Endothelial cell of umbilical vein (primary cell): ENCODE results near the gene MACROH2A1. TPM values are rescaled to one million over a fixed set of nuclear protein-coding genes. Genes with fewer than 3 reads are reported as not detected.

Experiments
- BruUV-seq: library from RNA; stranded (reverse); fragments of 400-500 nt; replicated peaks from 2 replicates; lab custom pipeline; 2021; lab: Mats Ljungman, UMichigan
- CTCF ChIA-PET: fragments of 300-600, 350-600 bp; sonication (Branson Sonifier 250); formaldehyde crosslinking; loops from one replicate; lab custom pipeline; 2021; ENCODE audit warnings: antibody characterized with exemption, inconsistent platforms; lab: Charles Lee
- POLR2A ChIA-PET: fragments of 300-600, 350-600 bp; sonication (Branson Sonifier 250); formaldehyde crosslinking; loops from one replicate; lab custom pipeline; 2021; ENCODE audit warnings: antibody characterized with exemption, inconsistent platforms; lab: Charles Lee
- DNase-seq: peaks from one replicate; pipeline ENCODE4 v3.0.0-alpha.2; 2011; ENCODE audit warnings: low read depth, low spot score
- FAIRE-seq: peaks from 2 replicates; lab custom pipeline; 2011; peaks lifted over from hg19 to GRCh38; lab: Jason Lieb, UNC
- H2AFZ ChIP-seq: 2 replicates; pipeline ENCODE4 v1.6.0; 2012; ENCODE audit warnings: low read depth, low read length, control low read depth, inconsistent platforms
- H3K27ac ChIP-seq: 2 replicates; pipeline ENCODE4 v1.5.1; 2011; ENCODE audit warnings: low read depth, mild to moderate bottlenecking, control low read depth, low read length, moderate library complexity; ENCODE audit not compliant: insufficient read depth
- H3K27me3 ChIP-seq, 2 experiments: 2 replicates each; pipeline versions ENCODE4 v1.6.0 to v1.6.1; 2011; ENCODE audit warnings: low read length in 2 of 2, mixed read lengths in 1 of 2; ENCODE audit not compliant: control insufficient read depth in 2 of 2, insufficient read depth in 2 of 2
- H3K36me3 ChIP-seq, 2 experiments: 2 replicates in 1 of 2; 3 replicates in 1 of 2; pipeline ENCODE4 v1.5.1; 2011; ENCODE audit warnings: low read length in 2 of 2, mild to moderate bottlenecking in 1 of 2, moderate library complexity in 1 of 2; ENCODE audit not compliant: control insufficient read depth in 2 of 2, insufficient read depth in 2 of 2; ENCODE audit errors: extremely low read depth in 1 of 2
- H3K4me1 ChIP-seq: 3 replicates; pipeline ENCODE4 v1.5.1; 2011; ENCODE audit warnings: mild to moderate bottlenecking, low read length; ENCODE audit not compliant: control insufficient read depth, insufficient read depth; ENCODE audit errors: extremely low read depth
- H3K4me2 ChIP-seq: 2 replicates; pipeline ENCODE4 v1.6.1; 2011; ENCODE audit warnings: low read length, control low read depth, mixed read lengths; ENCODE audit not compliant: insufficient read depth
- H3K4me3 ChIP-seq, 3 experiments: fragments of 200-600 bp in 1 of 3; sonication (generic), shearing (Covaris generic) in 1 of 3; replicated peaks in 1 of 3; 2 replicates each; pipeline ENCODE4 v1.5.1; 2011 to 2016; ENCODE audit warnings: control low read depth in 3 of 3, low read length in 3 of 3, mild to moderate bottlenecking in 2 of 3, inconsistent platforms in 1 of 3, low read depth in 1 of 3, moderate library complexity in 1 of 3; ENCODE audit not compliant: insufficient read depth in 1 of 3
- H3K79me2 ChIP-seq: 2 replicates; pipeline ENCODE4 v1.6.0; 2012; ENCODE audit warnings: low read length, inconsistent platforms; ENCODE audit not compliant: control insufficient read depth, insufficient read depth
- H3K9ac ChIP-seq: replicated peaks from 2 replicates; pipeline ENCODE3; 2011; ENCODE audit warnings: low read length, control low read depth; ENCODE audit not compliant: insufficient read depth; ENCODE audit errors: extremely low read depth
- H3K9me1 ChIP-seq: replicated peaks from 3 replicates; pipeline ENCODE4 v1.6.0; 2011; ENCODE audit warnings: mild to moderate bottlenecking, low read length; ENCODE audit not compliant: control insufficient read depth, insufficient read depth; ENCODE audit errors: extremely low read depth
- H3K9me3 ChIP-seq: replicated peaks from 2 replicates; pipeline ENCODE4 v1.5.1; 2012; ENCODE audit warnings: low read length, inconsistent platforms; ENCODE audit not compliant: control insufficient read depth, insufficient read depth
- H4K20me1 ChIP-seq: replicated peaks from 2 replicates; pipeline ENCODE3; 2011; ENCODE audit warnings: mild to moderate bottlenecking, low read length; ENCODE audit not compliant: control insufficient read depth, insufficient read depth; ENCODE audit errors: extremely low read depth
- EZH2 ChIP-seq: IDR thresholded peaks from 2 replicates; pipeline ENCODE4 v1.6.1; 2012; ENCODE audit warnings: borderline replicate concordance, low read depth, mild to moderate bottlenecking, moderate library complexity, low read length, inconsistent platforms; ENCODE audit not compliant: severe bottlenecking
- FOS ChIP-seq: IDR thresholded peaks from 2 replicates; pipeline ENCODE4 v1.6.1; 2011; ENCODE audit warnings: mild to moderate bottlenecking, low read length, moderate library complexity, borderline replicate concordance; ENCODE audit not compliant: insufficient read depth
- GATA2 ChIP-seq: IDR thresholded peaks from 2 replicates; pipeline ENCODE4 v1.7.0; 2011; ENCODE audit warnings: low read depth, mild to moderate bottlenecking, moderate library complexity, mixed read lengths, low read length; ENCODE audit not compliant: insufficient read length, insufficient read depth
- JUN ChIP-seq: IDR thresholded peaks from 2 replicates; pipeline ENCODE4 v1.6.1; 2011; ENCODE audit warnings: borderline replicate concordance, low read depth; ENCODE audit not compliant: insufficient read length, insufficient read depth
- MAX ChIP-seq: IDR thresholded peaks from 2 replicates; pipeline ENCODE4 v1.6.1; 2011; ENCODE audit not compliant: insufficient read depth, insufficient read length
- MYC ChIP-seq: IDR thresholded peaks from one replicate; pipeline ENCODE4 v1.6.1; 2011; ENCODE audit warnings: mild to moderate bottlenecking, low read depth, low read length
- POLR2A ChIP-seq: IDR thresholded peaks from 2 replicates; pipeline ENCODE4 v1.6.1; 2012; ENCODE audit warnings: low read depth, mild to moderate bottlenecking, control low read depth, low read length
- POLR2AphosphoS5 ChIP-seq: IDR thresholded peaks from 2 replicates; pipeline ENCODE4 v1.6.1; 2012; ENCODE audit warnings: low read depth, mild to moderate bottlenecking, control low read depth, low read length, moderate library complexity; ENCODE audit not compliant: insufficient read depth
- dilution Hi-C: fragments of 300-500 bp; cut with MboI; formaldehyde crosslinking; loops from one replicate; pipeline ENCODE4 v1.15.0; 2019; ENCODE audit warnings: low sequenced_read_pairs; ENCODE audit not compliant: extremely low pct_ligation_motif_present
- intact Hi-C: fragments of 100-400 bp; cut with micrococcal nuclease; formaldehyde crosslinking; loops from one replicate; pipeline ENCODE4 v1.10.0; 2022
- polyA plus RNA-seq, 4 experiments: library from polyadenylated mRNA; depleted of rRNA in 3 of 4; stranded (reverse) in 3 of 4; unstranded in 1 of 4; fragments of >200 nt; gene quantifications; 2 replicates each; pipeline versions ENCODE4 v1.2.1 to v1.2.3, GENCODE V29; 2011 to 2012; ENCODE audit warnings: missing spikeins in 1 of 4
- total RNA-seq: library from RNA; stranded (reverse); gene quantifications from 2 replicates; pipeline ENCODE4 v1.2.3, GENCODE V29; 2021
- TF ChIP-seq, protein P1 (sequence below), 2 donors: IDR thresholded peaks; 1 replicate in 1 of 2; 2 replicates in 1 of 2; pipeline ENCODE4 v1.5.1; 2011; ENCODE audit warnings: low read length in 2 of 2, mild to moderate bottlenecking in 2 of 2, moderate library complexity in 2 of 2, control low read depth in 1 of 2, inconsistent platforms in 1 of 2, low read depth in 1 of 2; ENCODE audit not compliant: insufficient read depth in 1 of 2; ENCODE audit errors: extremely low read depth in 1 of 2

MACROH2A1 gene
- total and polyA plus RNA-seq, 2 donors (not counting 3 experiments of a cell fraction or from before 2014, with no cell fraction given): 89.3 to 147 TPM

- Histone ChIP-seq H3K27me3 (no peaks in the 10 kb centered on the region), H3K9me1 (no peaks in the 10 kb centered on the region), H3K4me1 (no peaks in the 10 kb centered on the region), H2AFZ (no peak overlapping the region), H3K36me3 (peaks cover 18 to 30% of the 10 kb centered on the region in 2 experiments), H3K27ac (no peak overlapping the region), H3K79me2 (no peaks in the 10 kb centered on the region), H3K4me2 (no peak overlapping the region), H3K9ac (no peak overlapping the region), H3K9me3 (no peaks in the 10 kb centered on the region), H3K4me3 (no peak overlapping the region), H4K20me1 (no peaks in the 10 kb centered on the region)
- BruUV-seq: no TSS peak
- intact Hi-C loops: no loop called here
- no peak for TF ChIP-seq EZH2
- TF ChIP-seq FOS: no peak
- TF ChIP-seq MAX: no peak
- no peak for TF ChIP-seq MYC
- no peak for TF ChIP-seq JUN
- TF ChIP-seq, protein P1, sequence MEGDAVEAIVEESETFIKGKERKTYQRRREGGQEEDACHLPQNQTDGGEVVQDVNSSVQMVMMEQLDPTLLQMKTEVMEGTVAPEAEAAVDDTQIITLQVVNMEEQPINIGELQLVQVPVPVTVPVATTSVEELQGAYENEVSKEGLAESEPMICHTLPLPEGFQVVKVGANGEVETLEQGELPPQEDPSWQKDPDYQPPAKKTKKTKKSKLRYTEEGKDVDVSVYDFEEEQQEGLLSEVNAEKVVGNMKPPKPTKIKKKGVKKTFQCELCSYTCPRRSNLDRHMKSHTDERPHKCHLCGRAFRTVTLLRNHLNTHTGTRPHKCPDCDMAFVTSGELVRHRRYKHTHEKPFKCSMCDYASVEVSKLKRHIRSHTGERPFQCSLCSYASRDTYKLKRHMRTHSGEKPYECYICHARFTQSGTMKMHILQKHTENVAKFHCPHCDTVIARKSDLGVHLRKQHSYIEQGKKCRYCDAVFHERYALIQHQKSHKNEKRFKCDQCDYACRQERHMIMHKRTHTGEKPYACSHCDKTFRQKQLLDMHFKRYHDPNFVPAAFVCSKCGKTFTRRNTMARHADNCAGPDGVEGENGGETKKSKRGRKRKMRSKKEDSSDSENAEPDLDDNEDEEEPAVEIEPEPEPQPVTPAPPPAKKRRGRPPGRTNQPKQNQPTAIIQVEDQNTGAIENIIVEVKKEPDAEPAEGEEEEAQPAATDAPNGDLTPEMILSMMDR (IDR thresholded peaks at IDR 0.05; ENCODE audit: extremely low read depth in 1 of 2, insufficient read depth in 1 of 2, low read depth in 1 of 2, low read length in 2 of 2): no peak
- TF ChIP-seq POLR2A: no peak
- no peak for TF ChIP-seq GATA2
- TF ChIP-seq POLR2AphosphoS5: no peak
- dilution Hi-C loops: no loop called here
- CTCF ChIA-PET: no interaction called here
- no peak for DNase-seq
- FAIRE-seq: no peak
- POLR2A ChIA-PET: no interaction called here
Observed at GRCh38 chr5:135365281-135365680, 33.8 kb downstream of the MACROH2A1 start.
